ENCODE data around the gene ARMC2. TPM values are rescaled to one million over a fixed set of nuclear protein-coding genes. Genes with fewer than 3 reads are reported as not detected.

ARMC2 gene
- total RNA-seq, 1 donor from 2014 or later, result 2.9 TPM

GRCh38 chr6:108806171-108806570 is 42.1 kb upstream of the ARMC2 start:
- no peak overlapping the region for H2AFZ ChIP-seq (replicated peaks)
- H3K4me3 ChIP-seq, result no peak overlapping the region
- Mint-ChIP-seq H3K4me1 (peaks cover 6% of the 10 kb centered on the region), H3K9me3 (no peaks in the 10 kb centered on the region), H3K27me3 (ENCODE audit: insufficient read depth, low read depth) (peaks cover 3% of the 10 kb centered on the region), H3K27ac (no peak overlapping the region), H3K4me3 (no peak overlapping the region), H3K36me3 (no peaks in the 10 kb centered on the region)
- H3K9ac ChIP-seq, result no peak overlapping the region
- H4K20me1 ChIP-seq (ENCODE audit: low read depth), result no peaks in the 10 kb centered on the region
- no peaks in the 10 kb centered on the region for H3K4me1 ChIP-seq
- H3K27me3 ChIP-seq, result no peaks in the 10 kb centered on the region
- H3K36me3 ChIP-seq, result no peaks in the 10 kb centered on the region
- TF ChIP-seq, protein P1, sequence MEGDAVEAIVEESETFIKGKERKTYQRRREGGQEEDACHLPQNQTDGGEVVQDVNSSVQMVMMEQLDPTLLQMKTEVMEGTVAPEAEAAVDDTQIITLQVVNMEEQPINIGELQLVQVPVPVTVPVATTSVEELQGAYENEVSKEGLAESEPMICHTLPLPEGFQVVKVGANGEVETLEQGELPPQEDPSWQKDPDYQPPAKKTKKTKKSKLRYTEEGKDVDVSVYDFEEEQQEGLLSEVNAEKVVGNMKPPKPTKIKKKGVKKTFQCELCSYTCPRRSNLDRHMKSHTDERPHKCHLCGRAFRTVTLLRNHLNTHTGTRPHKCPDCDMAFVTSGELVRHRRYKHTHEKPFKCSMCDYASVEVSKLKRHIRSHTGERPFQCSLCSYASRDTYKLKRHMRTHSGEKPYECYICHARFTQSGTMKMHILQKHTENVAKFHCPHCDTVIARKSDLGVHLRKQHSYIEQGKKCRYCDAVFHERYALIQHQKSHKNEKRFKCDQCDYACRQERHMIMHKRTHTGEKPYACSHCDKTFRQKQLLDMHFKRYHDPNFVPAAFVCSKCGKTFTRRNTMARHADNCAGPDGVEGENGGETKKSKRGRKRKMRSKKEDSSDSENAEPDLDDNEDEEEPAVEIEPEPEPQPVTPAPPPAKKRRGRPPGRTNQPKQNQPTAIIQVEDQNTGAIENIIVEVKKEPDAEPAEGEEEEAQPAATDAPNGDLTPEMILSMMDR (IDR thresholded peaks at IDR 0.05), result no peak
- TF ChIP-seq EZH2 (IDR thresholded peaks at IDR 0.05) (no peak), EZH2phosphoT487 (IDR thresholded peaks at IDR 0.05) (no peak)
- no peaks in the 10 kb centered on the region for H3F3A ChIP-seq (ENCODE audit: low read depth)
- no peak overlapping the region for H3K27ac ChIP-seq
- DNase-seq (ENCODE audit: low spot score), result no peak
- no peaks in the 10 kb centered on the region for H3K79me2 ChIP-seq (ENCODE audit: low read depth)
- H3K4me2 ChIP-seq, result no peak overlapping the region
- H3K9me3 ChIP-seq (ENCODE audit: low read depth), result no peaks in the 10 kb centered on the region

DNA sequence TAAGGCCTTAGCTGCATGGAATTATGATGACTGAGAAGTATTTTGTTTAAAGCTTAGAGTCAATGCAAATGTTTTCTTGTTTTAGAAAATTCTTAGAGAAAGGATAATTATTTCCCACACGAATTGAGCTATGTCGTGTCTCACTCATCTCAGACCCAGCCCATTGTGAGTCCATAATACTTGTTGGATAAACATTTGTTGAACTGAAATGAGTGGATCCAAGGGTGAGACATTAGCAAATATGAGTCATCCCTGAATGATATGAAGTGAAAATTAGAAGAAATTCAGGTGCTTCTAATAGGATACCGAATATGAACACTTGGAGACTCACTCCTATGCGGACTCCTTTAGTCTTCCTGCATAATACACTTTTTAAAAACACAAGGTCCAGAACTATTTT is 41.6 kb upstream of the ARMC2 start:
- no peaks in the 10 kb centered on the region for H4K20me1 ChIP-seq (ENCODE audit: low read depth)
- H3K79me2 ChIP-seq (ENCODE audit: low read depth), result no peaks in the 10 kb centered on the region
- no peaks in the 10 kb centered on the region for H3K9me3 Mint-ChIP-seq
- no peak overlapping the region for H3K9ac ChIP-seq
- no peaks in the 10 kb centered on the region for H3K36me3 Mint-ChIP-seq
- peaks cover 3% of the 10 kb centered on the region for H3K27me3 Mint-ChIP-seq (ENCODE audit: insufficient read depth, low read depth)
- H2AFZ ChIP-seq (replicated peaks), result no peak overlapping the region
- no peak overlapping the region for H3K27ac Mint-ChIP-seq
- no peak overlapping the region for H3K27ac ChIP-seq
- peaks cover 6% of the 10 kb centered on the region for H3K4me1 Mint-ChIP-seq
- H3K4me3 ChIP-seq, result no peak overlapping the region
- no peak overlapping the region for H3K4me2 ChIP-seq
- H3K9me3 ChIP-seq (ENCODE audit: low read depth), result no peaks in the 10 kb centered on the region
- no peaks in the 10 kb centered on the region for H3K27me3 ChIP-seq
- no peak for TF ChIP-seq EZH2phosphoT487 (IDR thresholded peaks at IDR 0.05)
- TF ChIP-seq, protein P1 (IDR thresholded peaks at IDR 0.05), result no peak
- no peak for TF ChIP-seq EZH2 (IDR thresholded peaks at IDR 0.05)
- no peak overlapping the region for H3K4me3 Mint-ChIP-seq
- no peak for DNase-seq (ENCODE audit: low spot score)
- H3K4me1 ChIP-seq, result no peaks in the 10 kb centered on the region
- H3F3A ChIP-seq (ENCODE audit: low read depth), result no peaks in the 10 kb centered on the region
- H3K36me3 ChIP-seq, result no peaks in the 10 kb centered on the region

DNA sequence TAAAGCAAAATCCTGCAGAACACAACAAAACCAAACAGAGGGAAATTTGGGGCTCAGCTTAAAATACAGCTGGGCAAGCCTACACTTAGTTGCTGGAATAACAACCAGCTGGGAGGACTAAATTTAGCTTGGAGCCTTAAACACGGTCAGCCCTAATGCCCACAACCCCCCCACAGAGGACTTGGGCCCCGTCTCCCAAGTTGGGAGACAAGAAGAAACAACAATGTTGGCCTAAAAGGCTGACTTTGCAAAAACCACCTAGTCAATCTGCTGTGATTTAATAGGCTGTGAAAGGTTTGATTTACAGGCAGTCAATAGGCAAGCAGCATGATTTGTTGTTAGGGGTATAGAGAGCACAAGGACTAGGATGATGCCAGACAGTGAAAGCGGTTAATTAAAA is 40.3 kb upstream of the ARMC2 start:
- Mint-ChIP-seq H3K27me3 (ENCODE audit: insufficient read depth, low read depth) (peaks cover 3% of the 10 kb centered on the region), H3K36me3 (no peaks in the 10 kb centered on the region), H3K4me3 (no peak overlapping the region), H3K4me1 (peaks cover 4% of the 10 kb centered on the region), H3K9me3 (no peaks in the 10 kb centered on the region), H3K27ac (no peak overlapping the region)
- no peaks in the 10 kb centered on the region for H3K36me3 ChIP-seq
- H3K9ac ChIP-seq, result no peak overlapping the region
- H3K4me2 ChIP-seq, result no peak overlapping the region
- H3K27me3 ChIP-seq, result no peaks in the 10 kb centered on the region
- no peaks in the 10 kb centered on the region for H3K9me3 ChIP-seq (ENCODE audit: low read depth)
- H3K27ac ChIP-seq, result no peak overlapping the region
- DNase-seq (ENCODE audit: low spot score), result no peak
- no peaks in the 10 kb centered on the region for H3K79me2 ChIP-seq (ENCODE audit: low read depth)
- H2AFZ ChIP-seq (replicated peaks), result no peak overlapping the region
- no peaks in the 10 kb centered on the region for H4K20me1 ChIP-seq (ENCODE audit: low read depth)
- TF ChIP-seq EZH2phosphoT487 (IDR thresholded peaks at IDR 0.05) (no peak), EZH2 (IDR thresholded peaks at IDR 0.05) (no peak)
- TF ChIP-seq, protein P1 (IDR thresholded peaks at IDR 0.05), result no peak
- H3F3A ChIP-seq (ENCODE audit: low read depth), result no peaks in the 10 kb centered on the region
- no peak overlapping the region for H3K4me3 ChIP-seq
- H3K4me1 ChIP-seq, result no peaks in the 10 kb centered on the region
